GM23338 (cell line): ENCODE measurements around the gene HMOX1. TPM values are rescaled to one million over a fixed set of nuclear protein-coding genes. Genes with fewer than 3 reads are reported as not detected.

Experiments used
- ATAC-seq: fragments of 200-7000 bp; cut with Tn5 transposase; 3 replicates; pipeline ENCODE4 v1.9.1; 2020
- DNase-seq: peaks from one replicate; pipeline ENCODE4 v3.0.0-alpha.2; 2015; ENCODE audit warnings: low spot score
- H2AFZ ChIP-seq: fragments of 200-600 bp; sonication (generic); 2 replicates; pipeline ENCODE4 v1.8.0; 2016; ENCODE audit warnings: antibody characterized with exemption, mild to moderate bottlenecking, moderate library complexity
- H3F3A ChIP-seq: fragments of 200-600 bp; sonication (generic); replicated peaks from 2 replicates; pipeline ENCODE4 v1.8.0; 2017; ENCODE audit warnings: antibody characterized with exemption, mixed run types, low read depth
- H3K27ac ChIP-seq: fragments of 200-600 bp; sonication (generic); 2 replicates; pipeline ENCODE4 v1.6.1; 2016; ENCODE audit warnings: low read depth
- H3K27me3 ChIP-seq: fragments of 200-600 bp; sonication (generic); 2 replicates; pipeline ENCODE4 v1.8.0; 2016; ENCODE audit warnings: mild to moderate bottlenecking, mixed run types, moderate library complexity; ENCODE audit not compliant: insufficient read depth
- H3K36me3 ChIP-seq: fragments of 200-600 bp; sonication (generic); 2 replicates; pipeline ENCODE4 v1.8.0; 2016; ENCODE audit warnings: mild to moderate bottlenecking; ENCODE audit not compliant: insufficient read depth
- H3K4me1 ChIP-seq: fragments of 200-600 bp; sonication (generic); 2 replicates; pipeline ENCODE4 v1.8.0; 2016; ENCODE audit warnings: mild to moderate bottlenecking, moderate library complexity; ENCODE audit not compliant: insufficient read depth
- H3K4me2 ChIP-seq: fragments of 200-600 bp; sonication (generic); 2 replicates; pipeline ENCODE4 v1.7.1; 2017; ENCODE audit warnings: mixed run types
- H3K4me3 ChIP-seq: fragments of 200-600 bp; sonication (generic); 2 replicates; pipeline ENCODE4 v1.6.1; 2016; ENCODE audit warnings: mixed run types
- H3K79me2 ChIP-seq: fragments of 200-600 bp; sonication (generic); replicated peaks from 2 replicates; pipeline ENCODE4 v1.8.0; 2017; ENCODE audit warnings: mild to moderate bottlenecking; ENCODE audit not compliant: insufficient read depth
- H3K9me2 ChIP-seq: fragments of 200-600 bp; sonication (generic); 2 replicates; pipeline ENCODE4 v1.8.0; 2017; ENCODE audit not compliant: insufficient read depth
- H4K20me1 ChIP-seq: fragments of 200-600 bp; sonication (generic); replicated peaks from 2 replicates; pipeline ENCODE4 v1.8.0; 2017; ENCODE audit warnings: mild to moderate bottlenecking; ENCODE audit not compliant: insufficient read depth
- H3K27ac Mint-ChIP-seq: 2 replicates; pipeline ENCODE4 v1.8.0; 2020; ENCODE audit warnings: inconsistent platforms, mild to moderate bottlenecking, moderate library complexity, mixed read lengths
- H3K27me3 Mint-ChIP-seq: 3 replicates; pipeline ENCODE4 v1.8.0; 2022; ENCODE audit warnings: low read depth, mild to moderate bottlenecking, moderate library complexity, mixed read lengths, inconsistent platforms; ENCODE audit not compliant: insufficient read depth, poor library complexity
- H3K36me3 Mint-ChIP-seq: 3 replicates; pipeline ENCODE4 v1.8.0; 2021; ENCODE audit warnings: low read depth, mild to moderate bottlenecking, inconsistent platforms, moderate library complexity, mixed read lengths
- H3K4me1 Mint-ChIP-seq: 3 replicates; pipeline ENCODE4 v1.8.0; 2020; ENCODE audit warnings: mild to moderate bottlenecking, inconsistent platforms, mixed read lengths
- H3K4me3 Mint-ChIP-seq: 3 replicates; pipeline ENCODE4 v1.8.0; 2021; ENCODE audit warnings: moderate library complexity, mild to moderate bottlenecking, inconsistent platforms, mixed read lengths
- H3K9me3 Mint-ChIP-seq: 3 replicates; pipeline ENCODE4 v1.8.0; 2020; ENCODE audit warnings: moderate library complexity, mild to moderate bottlenecking, inconsistent platforms, mixed read lengths
- EZH2 ChIP-seq: fragments of 200-600 bp; sonication (generic); IDR thresholded peaks from one replicate; pipeline ENCODE4 v1.8.0; 2017; ENCODE audit warnings: antibody characterized with exemption, mild to moderate bottlenecking, low read depth; ENCODE audit not compliant: unreplicated experiment
- EZH2phosphoT487 ChIP-seq: fragments of 200-600 bp; sonication (generic); IDR thresholded peaks from one replicate; pipeline ENCODE4 v1.8.1; 2018; ENCODE audit warnings: antibody characterized with exemption; ENCODE audit not compliant: unreplicated experiment
- NANOG ChIP-seq: IDR thresholded peaks from 2 replicates; pipeline ENCODE4 v1.6.1; 2016; ENCODE audit warnings: antibody characterized with exemption, borderline replicate concordance
- POLR2AphosphoS5 ChIP-seq: IDR thresholded peaks from 2 replicates; pipeline ENCODE4 v1.6.1; 2016; ENCODE audit warnings: antibody characterized with exemption, low read depth
- STAT1 ChIP-seq: IDR thresholded peaks from one replicate; pipeline ENCODE4 v1.6.1; 2016; ENCODE audit warnings: antibody characterized with exemption; ENCODE audit not compliant: unreplicated experiment
- ZNF114 ChIP-seq: fragments of 250-450 bp; sonication (Bioruptor Pico); IDR thresholded peaks from 2 replicates; pipeline ENCODE4 v1.5.0; 2020; ENCODE audit warnings: mild to moderate bottlenecking, moderate library complexity
- ZNF462 ChIP-seq: fragments of 250-450 bp; sonication (Bioruptor Pico); IDR thresholded peaks from 2 replicates; pipeline ENCODE4 v1.5.0; 2020; ENCODE audit warnings: mild to moderate bottlenecking, moderate library complexity
- polyA plus RNA-seq: library from polyadenylated mRNA; unstranded; fragments of >200 nt; fragmentation: Nextera tagmentation; extraction: Ambion mirVana; gene quantifications from 2 replicates; pipeline ENCODE4 v1.2.1, GENCODE V29; 2016
- total RNA-seq: library from RNA; depleted of rRNA; stranded (reverse); fragments of >200 nt; shearing (Covaris generic); gene quantifications from 2 replicates; pipeline ENCODE4 v1.2.3, GENCODE V29; 2014
- TF ChIP-seq, protein P1 (sequence below): IDR thresholded peaks from 2 replicates; pipeline ENCODE4 v1.6.1; 2016; ENCODE audit warnings: antibody characterized with exemption
- TF ChIP-seq, protein P2 (sequence below): IDR thresholded peaks from one replicate; pipeline ENCODE4 v1.6.1; 2018; ENCODE audit warnings: antibody characterized with exemption; ENCODE audit not compliant: unreplicated experiment
- TF ChIP-seq, protein P3 (sequence below), 2 experiments: fragments of 200-600 bp in 1 of 2; sonication (generic) in 1 of 2; conservative IDR thresholded peaks; 2 replicates each; pipeline versions ENCODE4 v1.5.1 to v1.6.1; 2016 to 2017; ENCODE audit warnings: antibody characterized with exemption in 2 of 2, low read depth in 2 of 2, mild to moderate bottlenecking in 2 of 2, moderate library complexity in 1 of 2

The HMOX1 gene
- total and polyA plus RNA-seq, 2 experiments from 2014 or later = 10.9 to 22.6 TPM

DNA sequence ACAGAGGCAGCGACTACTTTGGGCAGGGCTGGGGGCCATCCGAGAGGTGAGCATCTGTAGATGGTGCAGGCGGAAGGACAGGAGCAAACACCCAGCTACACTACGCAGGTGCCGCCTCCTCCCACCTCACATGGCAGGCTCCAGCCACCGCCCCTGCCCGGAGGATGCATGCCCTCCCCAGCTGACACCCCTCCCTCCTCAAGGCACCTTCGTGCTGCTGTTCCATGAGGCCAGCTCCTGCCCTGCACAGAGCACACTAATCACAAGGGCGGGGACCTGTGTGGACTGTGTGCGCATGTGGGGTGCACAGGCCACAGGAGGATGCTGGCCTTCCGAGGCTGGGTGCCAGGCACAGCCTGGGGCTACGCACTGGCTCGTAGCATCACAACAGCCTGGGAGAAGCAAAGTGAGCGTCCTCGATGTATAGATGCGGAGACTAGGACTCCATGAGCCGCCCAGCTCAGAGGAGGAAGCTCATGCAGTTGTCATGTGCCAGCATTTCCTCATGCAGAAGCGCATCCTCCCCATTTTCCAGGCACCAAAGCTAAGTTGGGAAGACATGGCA lies 32.8 kb upstream of the HMOX1 start:
- Mint-ChIP-seq H3K4me3 (no peak overlapping the region), H3K36me3 (no peaks in the 10 kb centered on the region; the same call in 2 of the 3 replicates), H3K9me3 (no peaks in the 10 kb centered on the region), H3K27me3 (peaks cover 9% of the 10 kb centered on the region), H3K4me1 (peaks cover 22% of the 10 kb centered on the region), H3K27ac (no peak overlapping the region)
- Histone ChIP-seq H3K4me3 (no peak overlapping the region), H3K27me3 (peaks cover 11% of the 10 kb centered on the region), H3K36me3 (no peaks in the 10 kb centered on the region), H4K20me1 (no peaks in the 10 kb centered on the region), H3K79me2 (no peaks in the 10 kb centered on the region), H2AFZ (no peak overlapping the region), H3K4me2 (no peak overlapping the region), H3K4me1 (peaks cover 7% of the 10 kb centered on the region), H3K27ac (no peak overlapping the region), H3F3A (peaks cover 4% of the 10 kb centered on the region; the same call in 1 of the 2 replicates), H3K9me2 (no peaks in the 10 kb centered on the region)
- TF ChIP-seq, protein P1, sequence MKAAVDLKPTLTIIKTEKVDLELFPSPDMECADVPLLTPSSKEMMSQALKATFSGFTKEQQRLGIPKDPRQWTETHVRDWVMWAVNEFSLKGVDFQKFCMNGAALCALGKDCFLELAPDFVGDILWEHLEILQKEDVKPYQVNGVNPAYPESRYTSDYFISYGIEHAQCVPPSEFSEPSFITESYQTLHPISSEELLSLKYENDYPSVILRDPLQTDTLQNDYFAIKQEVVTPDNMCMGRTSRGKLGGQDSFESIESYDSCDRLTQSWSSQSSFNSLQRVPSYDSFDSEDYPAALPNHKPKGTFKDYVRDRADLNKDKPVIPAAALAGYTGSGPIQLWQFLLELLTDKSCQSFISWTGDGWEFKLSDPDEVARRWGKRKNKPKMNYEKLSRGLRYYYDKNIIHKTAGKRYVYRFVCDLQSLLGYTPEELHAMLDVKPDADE = no peak
- TF ChIP-seq ZNF462 (CRISPR knock-in tag) (no peak), EZH2phosphoT487 (no peak), ZNF114 (no peak), POLR2AphosphoS5 (no peak), EZH2 (no peak), STAT1 (no peak), NANOG (no peak)
- TF ChIP-seq, protein P2, sequence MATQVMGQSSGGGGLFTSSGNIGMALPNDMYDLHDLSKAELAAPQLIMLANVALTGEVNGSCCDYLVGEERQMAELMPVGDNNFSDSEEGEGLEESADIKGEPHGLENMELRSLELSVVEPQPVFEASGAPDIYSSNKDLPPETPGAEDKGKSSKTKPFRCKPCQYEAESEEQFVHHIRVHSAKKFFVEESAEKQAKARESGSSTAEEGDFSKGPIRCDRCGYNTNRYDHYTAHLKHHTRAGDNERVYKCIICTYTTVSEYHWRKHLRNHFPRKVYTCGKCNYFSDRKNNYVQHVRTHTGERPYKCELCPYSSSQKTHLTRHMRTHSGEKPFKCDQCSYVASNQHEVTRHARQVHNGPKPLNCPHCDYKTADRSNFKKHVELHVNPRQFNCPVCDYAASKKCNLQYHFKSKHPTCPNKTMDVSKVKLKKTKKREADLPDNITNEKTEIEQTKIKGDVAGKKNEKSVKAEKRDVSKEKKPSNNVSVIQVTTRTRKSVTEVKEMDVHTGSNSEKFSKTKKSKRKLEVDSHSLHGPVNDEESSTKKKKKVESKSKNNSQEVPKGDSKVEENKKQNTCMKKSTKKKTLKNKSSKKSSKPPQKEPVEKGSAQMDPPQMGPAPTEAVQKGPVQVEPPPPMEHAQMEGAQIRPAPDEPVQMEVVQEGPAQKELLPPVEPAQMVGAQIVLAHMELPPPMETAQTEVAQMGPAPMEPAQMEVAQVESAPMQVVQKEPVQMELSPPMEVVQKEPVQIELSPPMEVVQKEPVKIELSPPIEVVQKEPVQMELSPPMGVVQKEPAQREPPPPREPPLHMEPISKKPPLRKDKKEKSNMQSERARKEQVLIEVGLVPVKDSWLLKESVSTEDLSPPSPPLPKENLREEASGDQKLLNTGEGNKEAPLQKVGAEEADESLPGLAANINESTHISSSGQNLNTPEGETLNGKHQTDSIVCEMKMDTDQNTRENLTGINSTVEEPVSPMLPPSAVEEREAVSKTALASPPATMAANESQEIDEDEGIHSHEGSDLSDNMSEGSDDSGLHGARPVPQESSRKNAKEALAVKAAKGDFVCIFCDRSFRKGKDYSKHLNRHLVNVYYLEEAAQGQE = no peak
- TF ChIP-seq, protein P3, sequence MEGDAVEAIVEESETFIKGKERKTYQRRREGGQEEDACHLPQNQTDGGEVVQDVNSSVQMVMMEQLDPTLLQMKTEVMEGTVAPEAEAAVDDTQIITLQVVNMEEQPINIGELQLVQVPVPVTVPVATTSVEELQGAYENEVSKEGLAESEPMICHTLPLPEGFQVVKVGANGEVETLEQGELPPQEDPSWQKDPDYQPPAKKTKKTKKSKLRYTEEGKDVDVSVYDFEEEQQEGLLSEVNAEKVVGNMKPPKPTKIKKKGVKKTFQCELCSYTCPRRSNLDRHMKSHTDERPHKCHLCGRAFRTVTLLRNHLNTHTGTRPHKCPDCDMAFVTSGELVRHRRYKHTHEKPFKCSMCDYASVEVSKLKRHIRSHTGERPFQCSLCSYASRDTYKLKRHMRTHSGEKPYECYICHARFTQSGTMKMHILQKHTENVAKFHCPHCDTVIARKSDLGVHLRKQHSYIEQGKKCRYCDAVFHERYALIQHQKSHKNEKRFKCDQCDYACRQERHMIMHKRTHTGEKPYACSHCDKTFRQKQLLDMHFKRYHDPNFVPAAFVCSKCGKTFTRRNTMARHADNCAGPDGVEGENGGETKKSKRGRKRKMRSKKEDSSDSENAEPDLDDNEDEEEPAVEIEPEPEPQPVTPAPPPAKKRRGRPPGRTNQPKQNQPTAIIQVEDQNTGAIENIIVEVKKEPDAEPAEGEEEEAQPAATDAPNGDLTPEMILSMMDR (conservative IDR thresholded peaks at IDR 0.05; ENCODE audit: low read depth in 2 of 2) = no peak
- DNase-seq (no peak), ATAC-seq (no peak)
